HepG2 (cell line): ENCODE results near the gene SELENOS.

Source experiments
- CEBPB ChIP-seq: IDR thresholded peaks from 2 replicates; pipeline ENCODE4 v1.6.1; 2011; ENCODE audit warnings: low read depth, low read length, improper control_type of control experiment, borderline replicate concordance
- CTCF ChIP-seq: sonication (generic); formaldehyde crosslinking; IDR thresholded peaks from 2 replicates; pipeline ENCODE4 v1.5.0; 2020; ENCODE audit warnings: mild to moderate bottlenecking, missing genetic modification reagents, moderate library complexity
- HOMEZ ChIP-seq: IDR thresholded peaks from 2 replicates; pipeline ENCODE4 v1.6.1; 2016; ENCODE audit warnings: low read depth
- IRF1 ChIP-seq: sonication (generic); formaldehyde crosslinking; IDR thresholded peaks from 2 replicates; pipeline ENCODE4 v1.4.0; 2020; ENCODE audit warnings: low read depth, mild to moderate bottlenecking, missing genetic modification reagents
- KMT2B ChIP-seq: IDR thresholded peaks from 2 replicates; pipeline ENCODE4 v1.6.1; 2016; ENCODE audit warnings: missing genetic modification reagents, missing compliant biosample characterization
- LBX2 ChIP-seq: sonication (generic); formaldehyde crosslinking; IDR thresholded peaks from 2 replicates; pipeline ENCODE4 v1.5.0; 2020; ENCODE audit warnings: missing genetic modification reagents, mild to moderate bottlenecking, borderline replicate concordance
- NFE2L1 ChIP-seq: sonication (generic); formaldehyde crosslinking; IDR thresholded peaks from 2 replicates; pipeline ENCODE4 v1.4.0; 2020; ENCODE audit warnings: missing genetic modification reagents, mild to moderate bottlenecking, borderline replicate concordance
- PRDM15 ChIP-seq: sonication (generic); formaldehyde crosslinking; IDR thresholded peaks from 2 replicates; pipeline ENCODE4 v1.4.0; 2020; ENCODE audit warnings: missing genetic modification reagents
- TAF1 ChIP-seq: sonication (generic); formaldehyde crosslinking; IDR thresholded peaks from 2 replicates; pipeline ENCODE4 v1.4.0; 2020; ENCODE audit warnings: missing genetic modification reagents
- ZNF557 ChIP-seq: sonication (generic); formaldehyde crosslinking; IDR thresholded peaks from 2 replicates; pipeline ENCODE4 v1.4.0; 2020; ENCODE audit warnings: missing genetic modification reagents
- ZNF713 ChIP-seq: sonication (generic); formaldehyde crosslinking; IDR thresholded peaks from 2 replicates; pipeline ENCODE4 v1.4.0; 2020; ENCODE audit warnings: mild to moderate bottlenecking, missing genetic modification reagents
- ZNF724P ChIP-seq: sonication (generic); formaldehyde crosslinking; IDR thresholded peaks from 2 replicates; pipeline ENCODE4 v1.8.0; 2022; ENCODE audit warnings: missing genetic modification reagents, borderline replicate concordance

- TF ChIP-seq NFE2L1 (CRISPR knock-in tag) (no peak), KMT2B (CRISPR knock-in tag) (no peak), CEBPB (no peak), IRF1 (no peak), CTCF (CRISPR knock-in tag) (no peak), PRDM15 (CRISPR knock-in tag) (no peak), ZNF724P (CRISPR knock-in tag) (no peak), LBX2 (CRISPR knock-in tag) (no peak), ZNF713 (CRISPR knock-in tag) (no peak), HOMEZ (no peak), TAF1 (CRISPR knock-in tag) (no peak), ZNF557 (CRISPR knock-in tag) (no peak)
Observed at GRCh38 chr15:101242999-101243336, 34.3 kb downstream of the SELENOS start.
